Transverse colon (tissue), 3 donors: ENCODE results near the gene VGLL2.

ENCODE experiments used
- EP300 ChIP-seq: sonication (generic); formaldehyde crosslinking; IDR thresholded peaks from one replicate; pipeline ENCODE4 v1.6.1; 2017; ENCODE audit warnings: antibody characterized with exemption, low read depth
- POLR2A ChIP-seq: fragments of 450-650 bp; IDR thresholded peaks from one replicate; pipeline ENCODE4 v1.6.1; 2016; ENCODE audit warnings: antibody characterized with exemption, mild to moderate bottlenecking, moderate library complexity
- TF ChIP-seq, protein P1 (sequence below), 5 experiments: fragments of 200-600 bp in 3 of 5; fragments of 450-650 bp in 2 of 5; sonication (generic) in 3 of 5; IDR thresholded peaks; 1 replicate in 2 of 5; 2 replicates in 3 of 5; pipeline ENCODE4 v1.5.1; 2016 to 2017; ENCODE audit warnings: antibody characterized with exemption in 5 of 5, inconsistent platforms in 3 of 5, mild to moderate bottlenecking in 2 of 5, moderate library complexity in 1 of 5

DNA sequence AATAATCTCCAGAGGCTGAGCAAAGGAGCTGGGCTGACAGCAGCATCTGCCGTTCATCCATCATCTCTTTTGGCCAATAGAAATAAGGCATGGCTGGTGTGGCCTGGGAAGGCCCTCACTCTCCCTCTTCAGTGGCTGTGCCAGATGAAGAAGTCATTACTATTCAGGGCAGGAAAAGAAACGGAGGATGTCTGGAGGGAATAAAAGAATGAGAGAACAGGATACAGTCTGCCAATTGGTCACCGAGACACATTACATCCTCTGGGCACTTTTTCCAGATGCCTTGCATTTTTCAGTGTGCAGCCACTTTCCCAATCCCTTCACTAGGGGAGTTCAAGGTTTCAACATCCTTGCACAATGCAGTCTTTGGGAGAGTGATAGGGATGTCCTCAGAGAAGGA is 32.2 kb upstream of the VGLL2 start:
- TF ChIP-seq POLR2A (no peak), EP300 (no peak)
- TF ChIP-seq, protein P1, sequence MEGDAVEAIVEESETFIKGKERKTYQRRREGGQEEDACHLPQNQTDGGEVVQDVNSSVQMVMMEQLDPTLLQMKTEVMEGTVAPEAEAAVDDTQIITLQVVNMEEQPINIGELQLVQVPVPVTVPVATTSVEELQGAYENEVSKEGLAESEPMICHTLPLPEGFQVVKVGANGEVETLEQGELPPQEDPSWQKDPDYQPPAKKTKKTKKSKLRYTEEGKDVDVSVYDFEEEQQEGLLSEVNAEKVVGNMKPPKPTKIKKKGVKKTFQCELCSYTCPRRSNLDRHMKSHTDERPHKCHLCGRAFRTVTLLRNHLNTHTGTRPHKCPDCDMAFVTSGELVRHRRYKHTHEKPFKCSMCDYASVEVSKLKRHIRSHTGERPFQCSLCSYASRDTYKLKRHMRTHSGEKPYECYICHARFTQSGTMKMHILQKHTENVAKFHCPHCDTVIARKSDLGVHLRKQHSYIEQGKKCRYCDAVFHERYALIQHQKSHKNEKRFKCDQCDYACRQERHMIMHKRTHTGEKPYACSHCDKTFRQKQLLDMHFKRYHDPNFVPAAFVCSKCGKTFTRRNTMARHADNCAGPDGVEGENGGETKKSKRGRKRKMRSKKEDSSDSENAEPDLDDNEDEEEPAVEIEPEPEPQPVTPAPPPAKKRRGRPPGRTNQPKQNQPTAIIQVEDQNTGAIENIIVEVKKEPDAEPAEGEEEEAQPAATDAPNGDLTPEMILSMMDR (IDR thresholded peaks at IDR 0.05), result no peak
